Esophagus squamous epithelium (tissue), 5 donors: Measurements from ENCODE around the gene TBC1D1. TPM values are rescaled to one million over a fixed set of nuclear protein-coding genes. Genes with fewer than 3 reads are reported as not detected.

Experiments
- DNase-seq: peaks from one replicate; lab custom pipeline; 2025; lab: John Stamatoyannopoulos, UW
- H3K27ac ChIP-seq, 4 donors: fragments of 200-600 bp; sonication (generic); one replicate each; pipeline ENCODE4 v1.5.1; 2016 to 2019; ENCODE audit warnings: mild to moderate bottlenecking in 1 of 4
- H3K27me3 ChIP-seq, 4 donors: fragments of 200-600 bp; sonication (generic); 1 replicate in 3 of 4; 2 replicates in 1 of 4; pipeline versions ENCODE4 v1.5.1 to v1.6.0; 2017 to 2021; ENCODE audit warnings: antibody characterized with exemption in 1 of 4
- H3K36me3 ChIP-seq, 3 donors: fragments of 200-600 bp; sonication (generic); one replicate each; pipeline ENCODE4 v1.5.1; 2016 to 2019
- H3K4me1 ChIP-seq, 3 donors: fragments of 200-600 bp; sonication (generic); one replicate each; pipeline ENCODE4 v1.5.1; 2017 to 2019
- H3K4me3 ChIP-seq, 4 donors: fragments of 200-600 bp; sonication (generic); 1 replicate in 3 of 4; 2 replicates in 1 of 4; pipeline ENCODE4 v1.5.1; 2016 to 2019; ENCODE audit warnings: mild to moderate bottlenecking in 2 of 4, moderate library complexity in 1 of 4
- H3K9me3 ChIP-seq, 3 donors: fragments of 200-600 bp; sonication (generic); one replicate each; pipeline ENCODE4 v1.5.1; 2016 to 2019
- CTCF ChIP-seq, 6 experiments: fragments of 450-650 bp in 4 of 6; fragments of 200-600 bp in 2 of 6; sonication (generic) in 2 of 6; IDR thresholded peaks; one replicate each; pipeline ENCODE4 v1.5.1; 2016 to 2019; ENCODE audit warnings: antibody characterized with exemption in 6 of 6, mild to moderate bottlenecking in 4 of 6, moderate library complexity in 4 of 6
- POLR2A ChIP-seq, 4 donors: fragments of 450-650 bp; IDR thresholded peaks; one replicate each; pipeline ENCODE4 v1.6.1; 2017; ENCODE audit warnings: antibody characterized with exemption in 4 of 4, mild to moderate bottlenecking in 4 of 4, moderate library complexity in 3 of 4
- WGBS, 2 donors: methylation state at CpG; one replicate each; pipeline ENCODE4 v1.1.5; 2018; 5-methylcytosine and 5-hydroxymethylcytosine counted together
- intact Hi-C: fragments of 100-400 bp; cut with DNase I; formaldehyde crosslinking; loops from one replicate; pipeline ENCODE4 v1.15.0; 2022
- total RNA-seq, 4 donors: library from RNA; depleted of rRNA; stranded (reverse); fragments of >200 nt; gene quantifications; one replicate each; pipeline ENCODE4 v1.1.0, GENCODE V29; 2016
- donor health status: DM: yes; HTN: yes; CAD: no.

TBC1D1 gene
- total RNA-seq, result 10 to 100 TPM in 3 of 4 donors, 1 to 10 TPM in 1; 6.9 to 44.6 (median 25.6) TPM

GRCh38 chr4:37890801-37891259, at the start of gene TBC1D1:
TBC1D1 (plus strand) TSS chr4:37891084; CDS start chr4:37902096, 11,012 bp downstream.
- intact Hi-C loops, result no loop called here
- peaks cover 0 to 7% (median 0%) of the 10 kb centered on the region in 4 donors for H3K27me3 ChIP-seq
- DNase-seq, result no peak

GRCh38 chr4:37844204-37844603, 46.7 kb upstream of the TBC1D1 start:
- intact Hi-C loops, result no loop called here
- WGBS, 2 donors, result 96% methylated on average over 5 of the region's 5 CpGs
- Histone ChIP-seq H3K4me3 (no peak overlapping the region), H3K9me3 (no peaks in the 10 kb centered on the region), H3K27ac (no peak overlapping the region), H3K36me3 (peaks cover 0 to 98% (median 35%) of the 10 kb centered on the region in 3 donors), H3K4me1 (peaks cover 0 to 4% (median 0%) of the 10 kb centered on the region in 3 donors), H3K27me3 (no peaks in the 10 kb centered on the region)
- TF ChIP-seq CTCF (IDR thresholded peaks at IDR 0.05) (no peak), POLR2A (IDR thresholded peaks at IDR 0.05) (no peak)
- no peak for DNase-seq

More at GRCh38 chr4:37890801-37891259, at the start of gene TBC1D1:
- Histone ChIP-seq H3K9me3 (no peaks in the 10 kb centered on the region), H3K27ac (peak within 1 kb of the TSS; percentile 82 to 92 (median 86)), H3K4me1 (peaks cover 3 to 34% (median 5%) of the 10 kb centered on the region in 3 donors), H3K36me3 (no peaks in the 10 kb centered on the region), H3K4me3 (peak within 1 kb of the TSS; percentile 72 to 94 (median 76))
- WGBS, 2 donors, result 1% methylated on average over 17 of the region's 43 CpGs; no CpG with 5 or more reads in 1 of the 2 donors
- no peak for TF ChIP-seq POLR2A (IDR thresholded peaks at IDR 0.05)
- TF ChIP-seq CTCF (IDR thresholded peaks at IDR 0.05), result no peak

GRCh38 chr4:37845201-37845600, 45.7 kb upstream of the TBC1D1 start:
- intact Hi-C loops, result no loop called here
- no peak for TF ChIP-seq CTCF (IDR thresholded peaks at IDR 0.05)
- TF ChIP-seq POLR2A (IDR thresholded peaks at IDR 0.05), result no peak
- no peak for DNase-seq
- Histone ChIP-seq H3K36me3 (peaks cover 0 to 98% (median 31%) of the 10 kb centered on the region in 3 donors), H3K27ac (no peak overlapping the region), H3K4me3 (no peak overlapping the region), H3K27me3 (no peaks in the 10 kb centered on the region), H3K9me3 (no peaks in the 10 kb centered on the region), H3K4me1 (peaks cover 0 to 1% (median 0%) of the 10 kb centered on the region in 3 donors)
- WGBS, 2 donors, result 95 to 96% methylated on average over 4 of the region's 4 CpGs

- no peak for TF ChIP-seq POLR2A (IDR thresholded peaks at IDR 0.05)
- no peak for TF ChIP-seq CTCF (IDR thresholded peaks at IDR 0.05)
- Histone ChIP-seq H3K4me1 (no peaks in the 10 kb centered on the region), H3K36me3 (peaks cover 0 to 98% (median 20%) of the 10 kb centered on the region in 3 donors), H3K27ac (no peak overlapping the region), H3K9me3 (no peaks in the 10 kb centered on the region), H3K4me3 (no peak overlapping the region), H3K27me3 (no peaks in the 10 kb centered on the region)
- WGBS, 2 donors, result 57 to 59% methylated on average over 5 of the region's 5 CpGs
- DNase-seq, result no peak
- intact Hi-C loops, result no loop called here
Measured at GRCh38 chr4:37847311-37847884, 43.5 kb upstream of the TBC1D1 start.

GRCh38 chr4:37852376-37852775, 38.5 kb upstream of the TBC1D1 start:
- no peak for DNase-seq
- TF ChIP-seq CTCF (IDR thresholded peaks at IDR 0.05) (no peak), POLR2A (IDR thresholded peaks at IDR 0.05) (no peak)
- H3K4me1 ChIP-seq, result no peaks in the 10 kb centered on the region
- H3K27me3 ChIP-seq, result no peaks in the 10 kb centered on the region
- WGBS, 2 donors, result 61 to 90% methylated on average over 2 of the region's 2 CpGs
- H3K27ac ChIP-seq, result no peak overlapping the region
- H3K9me3 ChIP-seq, result no peaks in the 10 kb centered on the region
- intact Hi-C loops, result no loop called here
- H3K36me3 ChIP-seq, result peaks cover 0 to 95% (median 6%) of the 10 kb centered on the region in 3 donors
- H3K4me3 ChIP-seq, result no peak overlapping the region
